ENCODE data around the gene RPS17. TPM values are rescaled to one million over a fixed set of nuclear protein-coding genes. Genes with fewer than 3 reads are reported as not detected.

Gene RPS17
- total and polyA plus RNA-seq, 10 of the 15 experiments (the other 5 are each of a cell fraction or from before 2014, with no cell fraction given), result 1,223 to 7,871 (median 3,879) TPM

DNA sequence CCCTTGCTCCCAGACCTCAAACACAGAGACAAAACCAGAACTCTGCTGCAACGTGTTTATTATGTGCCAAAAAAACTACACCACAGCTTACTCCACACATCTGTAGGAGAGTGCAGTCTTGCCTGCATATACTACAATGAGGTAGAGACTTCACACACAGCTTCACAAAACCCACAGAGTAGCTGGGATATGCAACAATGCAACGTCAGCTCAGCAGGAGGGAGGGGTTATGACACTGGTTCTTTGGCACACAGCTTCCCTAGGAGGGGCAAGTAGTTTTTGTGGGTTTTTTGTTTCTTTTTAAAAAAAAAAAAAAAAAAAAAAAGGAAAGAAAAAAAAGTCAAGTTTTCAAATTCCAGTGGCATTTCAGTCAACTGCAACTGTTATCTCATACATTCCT, 2.9 kb upstream of the RPS17 start:
- Histone ChIP-seq H3K4me1 (ENCODE audit: control insufficient read depth, insufficient read depth, low read length) (no peaks in the 10 kb centered on the region), H3K27me3 (replicated peaks in 1 of 2; ENCODE audit: control insufficient read depth in 2 of 2, insufficient read depth in 2 of 2, low read length in 1 of 2) (no peaks in the 10 kb centered on the region), H3K27ac (ENCODE audit: control insufficient read depth, insufficient read depth) (no peak overlapping the region), H2AFZ (ENCODE audit: control insufficient read depth, low read depth, low read length) (no peak overlapping the region), H3K9ac (ENCODE audit: control insufficient read depth, insufficient read depth, low read length) (no peak overlapping the region), H3K4me3 (no peak overlapping the region), H3K4me2 (ENCODE audit: control insufficient read depth, insufficient read depth) (no peak overlapping the region), H3K36me3 (ENCODE audit: control insufficient read depth in 2 of 2, insufficient read depth in 2 of 2, low read length in 1 of 2) (peaks cover under 1 to 7% of the 10 kb centered on the region in 2 experiments), H3K79me2 (ENCODE audit: control insufficient read depth, insufficient read depth, low read length) (peaks cover 29% of the 10 kb centered on the region), H3K9me3 (replicated peaks; ENCODE audit: control insufficient read depth, insufficient read depth, low read length) (no peaks in the 10 kb centered on the region), H4K20me1 (ENCODE audit: control insufficient read depth, insufficient read depth) (peaks cover under 1% of the 10 kb centered on the region; the same call in 1 of the 2 replicates)
- no peak for DNase-seq (ENCODE audit: low read depth, low spot score)
- no peak for FAIRE-seq
- CTCF ChIA-PET, result interaction anchor here (0.6 to 5.3 kb wide), 3 partner anchors 12 to 252 kb away, joined by 4 to 52 read pairs (median 4); no protein-coding TSS in a partner anchor
- RAD21 ChIA-PET (ENCODE audit: unreplicated experiment), result interaction anchor here (0.9 kb wide), 1 partner anchor 12 kb away, joined by 3 read pairs; no protein-coding TSS in a partner anchor
- in situ Hi-C loops (cut with MboI), result loop anchor here (10.0 kb wide), 5 partner anchors 188 to 1248 kb away; partner anchors contain the start of genes FSD2 and WHAMM
- ATAC-seq, result no peak
- no TSS peak for BruUV-seq (replicated peaks)
- POLR2A ChIA-PET, result interaction anchor here (0.6 to 0.8 kb wide), 3 partner anchors 67 to 616 kb away, joined by 3 to 8 read pairs (median 7); no protein-coding TSS in a partner anchor
- intact Hi-C loops (cut with micrococcal nuclease; ENCODE audit: unreplicated experiment), result loop anchor here (5.0 kb wide), 1 partner anchor 524 kb away; the partner anchor contains the start of gene BTBD1
- TF ChIP-seq BCL11A (IDR thresholded peaks at IDR 0.05; ENCODE audit: low read depth, low read length), result no peak
- TF ChIP-seq NRF1 (conservative IDR thresholded peaks at IDR 0.05; ENCODE audit: low read depth, low read length), result no peak
- TF ChIP-seq CBFB (IDR thresholded peaks at IDR 0.05; ENCODE audit: low read depth), result no peak
- TF ChIP-seq, protein P1, sequence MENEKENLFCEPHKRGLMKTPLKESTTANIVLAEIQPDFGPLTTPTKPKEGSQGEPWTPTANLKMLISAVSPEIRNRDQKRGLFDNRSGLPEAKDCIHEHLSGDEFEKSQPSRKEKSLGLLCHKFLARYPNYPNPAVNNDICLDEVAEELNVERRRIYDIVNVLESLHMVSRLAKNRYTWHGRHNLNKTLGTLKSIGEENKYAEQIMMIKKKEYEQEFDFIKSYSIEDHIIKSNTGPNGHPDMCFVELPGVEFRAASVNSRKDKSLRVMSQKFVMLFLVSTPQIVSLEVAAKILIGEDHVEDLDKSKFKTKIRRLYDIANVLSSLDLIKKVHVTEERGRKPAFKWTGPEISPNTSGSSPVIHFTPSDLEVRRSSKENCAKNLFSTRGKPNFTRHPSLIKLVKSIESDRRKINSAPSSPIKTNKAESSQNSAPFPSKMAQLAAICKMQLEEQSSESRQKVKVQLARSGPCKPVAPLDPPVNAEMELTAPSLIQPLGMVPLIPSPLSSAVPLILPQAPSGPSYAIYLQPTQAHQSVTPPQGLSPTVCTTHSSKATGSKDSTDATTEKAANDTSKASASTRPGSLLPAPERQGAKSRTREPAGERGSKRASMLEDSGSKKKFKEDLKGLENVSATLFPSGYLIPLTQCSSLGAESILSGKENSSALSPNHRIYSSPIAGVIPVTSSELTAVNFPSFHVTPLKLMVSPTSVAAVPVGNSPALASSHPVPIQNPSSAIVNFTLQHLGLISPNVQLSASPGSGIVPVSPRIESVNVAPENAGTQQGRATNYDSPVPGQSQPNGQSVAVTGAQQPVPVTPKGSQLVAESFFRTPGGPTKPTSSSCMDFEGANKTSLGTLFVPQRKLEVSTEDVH (IDR thresholded peaks at IDR 0.05; ENCODE audit: low read depth, partially characterized antibody), result no peak
- no peak for TF ChIP-seq GATAD2B (conservative IDR thresholded peaks at IDR 0.05; ENCODE audit: low read depth)
- TF ChIP-seq EP300 (IDR thresholded peaks at IDR 0.05; ENCODE audit: borderline replicate concordance in 1 of 2, control insufficient read depth in 1 of 2, low read depth in 2 of 2, low read length in 2 of 2), result no peak
- TF ChIP-seq RFX5 (IDR thresholded peaks at IDR 0.05; ENCODE audit: low read depth, low read length), result no peak
- no peak for TF ChIP-seq ZBED1 (IDR thresholded peaks at IDR 0.05; ENCODE audit: borderline replicate concordance)
- no peak for TF ChIP-seq ESRRA (IDR thresholded peaks at IDR 0.05; ENCODE audit: low read length)
- TF ChIP-seq, protein P2, sequence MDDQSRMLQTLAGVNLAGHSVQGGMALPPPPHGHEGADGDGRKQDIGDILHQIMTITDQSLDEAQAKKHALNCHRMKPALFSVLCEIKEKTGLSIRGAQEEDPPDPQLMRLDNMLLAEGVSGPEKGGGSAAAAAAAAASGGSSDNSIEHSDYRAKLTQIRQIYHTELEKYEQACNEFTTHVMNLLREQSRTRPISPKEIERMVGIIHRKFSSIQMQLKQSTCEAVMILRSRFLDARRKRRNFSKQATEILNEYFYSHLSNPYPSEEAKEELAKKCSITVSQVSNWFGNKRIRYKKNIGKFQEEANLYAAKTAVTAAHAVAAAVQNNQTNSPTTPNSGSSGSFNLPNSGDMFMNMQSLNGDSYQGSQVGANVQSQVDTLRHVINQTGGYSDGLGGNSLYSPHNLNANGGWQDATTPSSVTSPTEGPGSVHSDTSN (IDR thresholded peaks at IDR 0.05; ENCODE audit: insufficient replicate concordance, low read depth, low read length), result no peak
- no peak for TF ChIP-seq HDGF (IDR thresholded peaks at IDR 0.05)
- TF ChIP-seq ATF2 (IDR thresholded peaks at IDR 0.05; ENCODE audit: low read length), result no peak
- no peak for TF ChIP-seq ZNF207 (IDR thresholded peaks at IDR 0.05; ENCODE audit: borderline replicate concordance)
- TF ChIP-seq, protein P3, sequence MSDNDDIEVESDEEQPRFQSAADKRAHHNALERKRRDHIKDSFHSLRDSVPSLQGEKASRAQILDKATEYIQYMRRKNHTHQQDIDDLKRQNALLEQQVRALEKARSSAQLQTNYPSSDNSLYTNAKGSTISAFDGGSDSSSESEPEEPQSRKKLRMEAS (IDR thresholded peaks at IDR 0.05; ENCODE audit: low read depth, low read length), result no peak
- TF ChIP-seq, protein P4, sequence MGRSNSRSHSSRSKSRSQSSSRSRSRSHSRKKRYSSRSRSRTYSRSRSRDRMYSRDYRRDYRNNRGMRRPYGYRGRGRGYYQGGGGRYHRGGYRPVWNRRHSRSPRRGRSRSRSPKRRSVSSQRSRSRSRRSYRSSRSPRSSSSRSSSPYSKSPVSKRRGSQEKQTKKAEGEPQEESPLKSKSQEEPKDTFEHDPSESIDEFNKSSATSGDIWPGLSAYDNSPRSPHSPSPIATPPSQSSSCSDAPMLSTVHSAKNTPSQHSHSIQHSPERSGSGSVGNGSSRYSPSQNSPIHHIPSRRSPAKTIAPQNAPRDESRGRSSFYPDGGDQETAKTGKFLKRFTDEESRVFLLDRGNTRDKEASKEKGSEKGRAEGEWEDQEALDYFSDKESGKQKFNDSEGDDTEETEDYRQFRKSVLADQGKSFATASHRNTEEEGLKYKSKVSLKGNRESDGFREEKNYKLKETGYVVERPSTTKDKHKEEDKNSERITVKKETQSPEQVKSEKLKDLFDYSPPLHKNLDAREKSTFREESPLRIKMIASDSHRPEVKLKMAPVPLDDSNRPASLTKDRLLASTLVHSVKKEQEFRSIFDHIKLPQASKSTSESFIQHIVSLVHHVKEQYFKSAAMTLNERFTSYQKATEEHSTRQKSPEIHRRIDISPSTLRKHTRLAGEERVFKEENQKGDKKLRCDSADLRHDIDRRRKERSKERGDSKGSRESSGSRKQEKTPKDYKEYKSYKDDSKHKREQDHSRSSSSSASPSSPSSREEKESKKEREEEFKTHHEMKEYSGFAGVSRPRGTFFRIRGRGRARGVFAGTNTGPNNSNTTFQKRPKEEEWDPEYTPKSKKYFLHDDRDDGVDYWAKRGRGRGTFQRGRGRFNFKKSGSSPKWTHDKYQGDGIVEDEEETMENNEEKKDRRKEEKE (IDR thresholded peaks at IDR 0.05), result no peak
- no peak for TF ChIP-seq MEF2A (IDR thresholded peaks at IDR 0.05; ENCODE audit: insufficient read depth, low read depth, low read length)
- SMC1A ChIA-PET (ENCODE audit: uncharacterized antibody, unreplicated experiment), result interaction anchor here (0.6 to 1.3 kb wide), 6 partner anchors 12 to 520 kb away, joined by 3 to 5 read pairs (median 4); no protein-coding TSS in a partner anchor
- WGBS (ENCODE audit: insufficient coverage, insufficient replicate concordance, low lambda C conversion rate, missing lambda C conversion rate), result 42% methylated on average over 2 of the region's 2 CpGs
